Limb (tissue), 2 donors: ENCODE data around the gene KCNIP4.

Source experiments
- DNase-seq, 2 donors: peaks; one replicate each; pipeline ENCODE4 v3.0.0-alpha.2; 2016; ENCODE audit errors: extremely low spot score in 2 of 2

Gene KCNIP4

GRCh38 chr4:21202959-21203358 lies 745.6 kb downstream of the KCNIP4 start:
- no peak for DNase-seq

GRCh38 chr4:21198683-21199082 lies 749.9 kb downstream of the KCNIP4 start:
- no peak for DNase-seq

GRCh38 chr4:21195682-21196081 lies 752.9 kb downstream of the KCNIP4 start:
- no peak for DNase-seq

- DNase-seq: no peak
Measured at GRCh38 chr4:21192367-21192766, 756.2 kb downstream of the KCNIP4 start.

- DNase-seq: no peak
Measured at GRCh38 chr4:21191317-21191716, 757.3 kb downstream of the KCNIP4 start.

- DNase-seq: no peak
Measured at GRCh38 chr4:21184788-21185187, 763.8 kb downstream of the KCNIP4 start.

- no peak for DNase-seq
Measured at GRCh38 chr4:21181716-21182115, 766.9 kb downstream of the KCNIP4 start.

- DNase-seq: no peak
Measured at GRCh38 chr4:21177871-21178270, 770.7 kb downstream of the KCNIP4 start.

GRCh38 chr4:21177092-21177491 lies 771.5 kb downstream of the KCNIP4 start:
- no peak for DNase-seq

GRCh38 chr4:21167711-21168110 lies 780.9 kb downstream of the KCNIP4 start:
- DNase-seq: no peak

GRCh38 chr4:21155367-21155766 lies 793.2 kb downstream of the KCNIP4 start:
- no peak for DNase-seq

GRCh38 chr4:21139327-21139726 lies 809.2 kb downstream of the KCNIP4 start:
- DNase-seq: no peak

GRCh38 chr4:21136051-21136630 lies 812.4 kb downstream of the KCNIP4 start:
- DNase-seq: no peak

GRCh38 chr4:21134994-21135393 lies 813.6 kb downstream of the KCNIP4 start:
- no peak for DNase-seq

GRCh38 chr4:21130606-21131005 lies 818.0 kb downstream of the KCNIP4 start:
- DNase-seq: no peak

- DNase-seq: no peak
Measured at GRCh38 chr4:21126014-21126512, 822.5 kb downstream of the KCNIP4 start.

- DNase-seq: no peak
Measured at GRCh38 chr4:21118301-21118700, 830.3 kb downstream of the KCNIP4 start.

- no peak for DNase-seq
Measured at GRCh38 chr4:21117541-21118180, 830.9 kb downstream of the KCNIP4 start.

GRCh38 chr4:21113496-21114223 lies 834.9 kb downstream of the KCNIP4 start:
- DNase-seq: no peak

- DNase-seq: no peak
Measured at GRCh38 chr4:21102667-21103066, 845.9 kb downstream of the KCNIP4 start.

GRCh38 chr4:21097865-21098264 lies 850.7 kb downstream of the KCNIP4 start:
- no peak for DNase-seq

GRCh38 chr4:21097026-21097425 lies 851.5 kb downstream of the KCNIP4 start:
- no peak for DNase-seq

GRCh38 chr4:21092531-21092930 lies 856.0 kb downstream of the KCNIP4 start:
- DNase-seq: no peak
